Heart right ventricle (tissue), 16 donors: ENCODE results near the gene MT1HL1. TPM values are rescaled to one million over a fixed set of nuclear protein-coding genes. Genes with fewer than 3 reads are reported as not detected.
"Not testable (repeated sequence)": the region's sequence is repeated elsewhere in the genome, so short reads cannot be mapped to it uniquely, and the experiment has no call there.

ENCODE experiments used
- ATAC-seq, 8 donors: fragments of 200-7000 bp; cut with Tn5 transposase; one replicate each; pipeline ENCODE4 v1.9.1; 2020; ENCODE audit warnings: mild to moderate bottlenecking in 8 of 8, moderate library complexity in 8 of 8, moderate number of reproducible peaks in 1 of 8
- DNase-seq, 2 donors: peaks; one replicate each; pipeline ENCODE4 v3.0.0-alpha.2; 2020
- H3K27ac ChIP-seq, 10 donors: fragments of 200-600 bp; sonication (generic) in 2 of 10; one replicate each; pipeline versions ENCODE4 v1.5.0 to v1.8.0; 2020 to 2022; ENCODE audit warnings: mild to moderate bottlenecking in 3 of 10
- H3K27me3 ChIP-seq, 7 donors: fragments of 200-600 bp; one replicate each; pipeline ENCODE4 v1.8.0; 2021 to 2022; ENCODE audit warnings: mild to moderate bottlenecking in 2 of 7
- H3K36me3 ChIP-seq, 9 donors: fragments of 200-600 bp; sonication (generic) in 1 of 9; one replicate each; pipeline versions ENCODE4 v1.5.0 to v1.8.0; 2020 to 2022; ENCODE audit warnings: mild to moderate bottlenecking in 2 of 9
- H3K4me1 ChIP-seq, 9 donors: fragments of 200-600 bp; sonication (generic) in 1 of 9; one replicate each; pipeline versions ENCODE4 v1.5.0 to v1.8.0; 2020 to 2022; ENCODE audit warnings: mild to moderate bottlenecking in 4 of 9
- H3K4me3 ChIP-seq, 10 donors: fragments of 200-600 bp; sonication (generic) in 2 of 10; one replicate each; pipeline versions ENCODE4 v1.5.0 to v1.8.0; 2020 to 2022; ENCODE audit warnings: mild to moderate bottlenecking in 7 of 10, moderate library complexity in 2 of 10
- H3K9me3 ChIP-seq, 11 donors: fragments of 200-600 bp in 10 of 11; sonication (generic) in 2 of 11; one replicate each; pipeline versions ENCODE4 v1.5.0 to v1.8.0; 2013 to 2022; ENCODE audit warnings: mild to moderate bottlenecking in 2 of 11, control low read depth in 1 of 11, moderate library complexity in 1 of 11
- CTCF ChIP-seq, 9 donors: fragments of 200-600 bp; sonication (generic) in 2 of 9; IDR thresholded peaks; one replicate each; pipeline versions ENCODE4 v1.5.0 to v1.8.0; 2021 to 2022; ENCODE audit warnings: antibody characterized with exemption in 9 of 9, mild to moderate bottlenecking in 5 of 9, moderate library complexity in 1 of 9
- WGBS, 2 donors: extraction: QIAGEN DNeasy Blood & Tissue Kit; methylation state at CpG; one replicate each; pipeline ENCODE4 v1.1.7; 2013; ENCODE audit warnings: inconsistent platforms in 1 of 2; 5-methylcytosine and 5-hydroxymethylcytosine counted together
- intact Hi-C, 10 donors: fragments of 100-400 bp; cut with DNase I; formaldehyde crosslinking; loops; one replicate each; pipeline versions ENCODE4 v1.11.1 to v1.14.2; 2022
- polyA plus RNA-seq, 2 donors: library from polyadenylated mRNA; stranded (reverse); fragments of 200-250 nt; gene quantifications; one replicate each; pipeline ENCODE4 v1.2.3, GENCODE V29; 2013
- total RNA-seq, 10 donors: library from RNA; stranded (reverse); fragmentation: NEBNext Ultra II Directional in 3 of 10; extraction: Animal tissue kit (Norgen Biotek cat#: 25700) in 3 of 10; gene quantifications; one replicate each; pipeline versions ENCODE4 v1.2.1 to v1.2.4, GENCODE V29; 2021 to 2023
- donor health status: Arrhythmogenic right ventricular cardiomyopathy.
- donor health status: ischemic (EF 13 %, LVEDD 7.1; RV severe dilation, severe dysfunction).
- donor health status: healthy with polysubstance abuse.
- donor health status: DM: no; HTN: yes; CAD: no.
- donor health status: DM: no; HTN: no; CAD: no.
- donor health status: ischemic (EF 25% LVEDD 6.9; RV normal size, moderate dysfunction).
- donor health status: ischemic (EF 25% LVEDD 5.7; RV mildly dilated, moderate dysfunction).
- donor health status: healthy.
- donor health status: DM: yes; HTN: yes; CAD: no.
- donor health status: Ischemic cardiomyopathy.
- donor health status: ischemic (EF 35%, LVEDD 5.7; RV mildly dilated, moderate dysfunction).
- donor health status: nonischemic (EF 11% LVEDD 7.7; RV severe dilation, severe dysfunction).
- donor health status: DM: yes; HTN: yes; CAD: no.
- donor health status: PGD.
- donor health status: ischemic (EF 29% LVEDD 5.4; RV normal size, mild dysfunction).
- donor health status: nonischemic (EF 23%, LVEDD 6.1; RV moderate dilation, normal function).

The MT1HL1 gene
- total and polyA plus RNA-seq, 12 donors, result not detected

- no peak for TF ChIP-seq CTCF (IDR thresholded peaks at IDR 0.05)
- H3K9me3 ChIP-seq, result peaks cover 0 to 4% (median 0%) of the 10 kb centered on the region in 11 donors
- peak overlapping the region in 9 of 10 donors; percentile 16 to 68 (median 37) for H3K27ac ChIP-seq
- intact Hi-C loops, result no loop called here
- DNase-seq (peak in 1 of 2 donors; percentile 21), ATAC-seq (peak in 3 of 8 donors; percentile 25 to 47 (median 37))
- H3K4me1 ChIP-seq, result peaks cover 0 to 21% (median 7%) of the 10 kb centered on the region in 9 donors
- WGBS, 2 donors, result 64 to 68% methylated on average over 14 of the region's 14 CpGs
- H3K4me3 ChIP-seq, result peak overlapping the region in 2 of 10 donors; percentile 2 to 11
- no peaks in the 10 kb centered on the region for H3K27me3 ChIP-seq
- no peaks in the 10 kb centered on the region for H3K36me3 ChIP-seq
Observed at GRCh38 chr1:236978740-236979139, 25.5 kb downstream of the MT1HL1 start.

GRCh38 chr1:236975461-236975860 is 28.8 kb downstream of the MT1HL1 start:
- peak in 1 of 8 donors; percentile 50 for ATAC-seq
- peaks cover 0 to 4% (median 0%) of the 10 kb centered on the region in 11 donors for H3K9me3 ChIP-seq
- intact Hi-C loops, result no loop called here

GRCh38 chr1:236974025-236974424 is 30.2 kb downstream of the MT1HL1 start:
- DNase-seq, intact Hi-C loops: not testable (repeated sequence)

More at GRCh38 chr1:236975461-236975860, 28.8 kb downstream of the MT1HL1 start:
- no peaks in the 10 kb centered on the region for H3K36me3 ChIP-seq
- DNase-seq, result no peak
- H3K4me1 ChIP-seq, result peaks cover 0 to 17% (median under 1%) of the 10 kb centered on the region in 9 donors
- H3K27ac ChIP-seq, result no peak overlapping the region
- H3K27me3 ChIP-seq, result no peaks in the 10 kb centered on the region
- TF ChIP-seq CTCF (IDR thresholded peaks at IDR 0.05), result no peak
- no peak overlapping the region for H3K4me3 ChIP-seq
- 41 to 51% methylated on average over 6 of the region's 6 CpGs for WGBS, 2 donors

GRCh38 chr1:236966636-236967035 is 37.6 kb downstream of the MT1HL1 start:
- Histone ChIP-seq H3K4me1 (no peaks in the 10 kb centered on the region), H3K27ac (no peak overlapping the region), H3K9me3 (peaks cover 0 to 3% (median 0%) of the 10 kb centered on the region in 11 donors), H3K27me3 (no peaks in the 10 kb centered on the region), H3K4me3 (no peak overlapping the region), H3K36me3 (no peaks in the 10 kb centered on the region)
- no peak for TF ChIP-seq CTCF (IDR thresholded peaks at IDR 0.05)
- intact Hi-C loops, result no loop called here
- no peak for ATAC-seq
- DNase-seq, result no peak
- WGBS, 2 donors, result 85 to 92% methylated on average over 6 of the region's 6 CpGs

More at GRCh38 chr1:236974025-236974424, 30.2 kb downstream of the MT1HL1 start:
- H3K36me3 ChIP-seq, ATAC-seq, H3K4me1 ChIP-seq, H3K4me3 ChIP-seq, H3K27ac ChIP-seq, H3K9me3 ChIP-seq, H3K27me3 ChIP-seq: not testable (repeated sequence)
- WGBS, 2 donors, result 76 to 93% methylated on average over 5 of the region's 5 CpGs

- Histone ChIP-seq H3K4me3 (no peak overlapping the region), H3K4me1 (no peaks in the 10 kb centered on the region), H3K9me3 (peaks cover 0 to 3% (median 0%) of the 10 kb centered on the region in 11 donors), H3K27me3 (no peaks in the 10 kb centered on the region), H3K36me3 (no peaks in the 10 kb centered on the region), H3K27ac (no peak overlapping the region)
- ATAC-seq, result no peak
- TF ChIP-seq CTCF (IDR thresholded peaks at IDR 0.05), result no peak
- 77% methylated on average over 2 of the region's 2 CpGs for WGBS, 2 donors
- DNase-seq, result no peak
- intact Hi-C loops, result no loop called here
Observed at GRCh38 chr1:236963920-236964319, 40.3 kb downstream of the MT1HL1 start.
